GM19035 (cell line): ENCODE measurements around the gene QSOX1.

Source experiments
- ATAC-seq: cut with Tn5 transposase; IDR thresholded peaks from one replicate; pipeline ENCODE4 v1.9.1; 2021; ENCODE audit not compliant: unreplicated experiment

The QSOX1 gene

GRCh38 chr1:180231506-180231921 lies 76.8 kb downstream of the QSOX1 start:
- no peak for ATAC-seq

DNA sequence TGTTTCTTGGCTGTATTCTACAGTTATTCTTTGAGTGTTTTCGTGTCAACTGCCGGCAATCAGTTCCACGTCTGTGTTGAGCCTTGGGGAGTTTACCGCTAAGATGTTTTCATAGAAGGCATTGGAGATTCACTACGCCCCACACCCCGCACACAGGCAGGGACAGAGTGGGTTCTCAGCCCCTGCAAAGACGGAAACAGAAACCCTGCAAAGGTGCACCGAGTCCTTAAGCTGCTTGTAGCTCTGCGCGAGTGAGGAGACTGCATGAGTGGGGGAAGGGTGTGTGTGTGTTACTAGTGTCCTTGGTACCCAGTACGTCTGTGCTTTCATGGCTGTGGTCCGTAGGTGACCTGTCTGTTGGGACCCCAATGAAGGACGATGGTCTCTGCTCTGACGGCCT lies 77.3 kb downstream of the QSOX1 start:
- no peak for ATAC-seq

DNA sequence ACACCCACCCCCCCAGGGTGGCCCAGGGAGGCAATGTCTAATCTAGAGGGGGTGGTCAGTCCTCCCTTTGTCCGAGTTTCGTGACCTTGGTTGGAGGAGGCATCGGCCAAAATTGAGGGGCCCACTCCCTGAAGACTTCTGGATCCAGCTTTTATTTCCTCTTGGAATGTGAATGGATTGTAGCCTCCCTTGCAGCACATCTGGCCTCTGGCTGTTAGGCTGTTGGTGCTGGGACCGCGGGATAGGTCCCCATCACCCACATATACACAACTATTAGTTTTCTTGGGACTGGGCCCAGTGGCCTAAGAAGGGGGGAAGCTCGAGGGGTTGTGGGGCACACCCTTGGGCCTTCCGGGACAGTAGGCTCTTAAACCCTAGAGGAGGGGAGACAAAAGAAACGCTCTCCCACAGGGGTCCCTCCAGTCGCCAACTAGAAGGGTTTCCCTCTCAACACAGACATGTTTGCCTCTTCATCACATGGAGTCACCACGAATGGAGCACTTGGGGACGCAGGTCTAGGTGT lies 77.9 kb downstream of the QSOX1 start:
- no peak for ATAC-seq

- ATAC-seq, result no peak
Observed at GRCh38 chr1:180233191-180234011, 78.7 kb downstream of the QSOX1 start.

DNA sequence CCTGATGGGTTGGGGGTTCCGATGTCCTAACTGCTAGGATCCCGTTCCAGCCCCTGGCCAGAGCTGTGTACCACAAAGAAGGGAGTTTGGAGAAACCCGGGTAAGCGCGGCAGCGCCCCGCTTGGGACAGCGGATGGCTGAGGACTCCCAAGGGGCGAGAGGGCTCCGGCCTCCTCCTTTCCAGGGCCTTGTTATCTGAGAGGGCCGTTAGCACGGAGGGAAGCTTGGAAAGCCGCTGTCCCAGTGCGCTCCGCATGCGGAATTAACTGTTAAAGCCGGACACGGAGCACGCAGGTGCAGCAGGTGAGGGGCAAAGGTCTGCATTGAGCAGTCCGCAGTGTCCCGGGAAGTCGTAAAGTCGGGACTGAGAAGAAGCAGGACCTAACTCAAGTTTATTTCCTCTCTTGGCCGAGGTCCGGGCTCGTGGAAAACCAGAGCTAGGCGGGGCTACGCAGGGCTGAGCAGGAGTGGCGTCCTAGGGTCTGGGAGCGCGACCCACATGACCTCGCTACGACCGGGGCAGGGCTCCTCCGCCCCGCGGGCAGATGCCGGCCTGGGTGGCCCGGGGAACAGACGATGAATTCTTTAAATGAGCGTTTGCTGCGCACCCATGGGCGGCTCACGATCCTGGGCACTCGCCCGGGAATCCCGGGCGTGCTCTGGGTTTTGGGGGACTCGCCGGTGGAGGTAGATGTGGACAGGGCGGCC lies 79.9 kb downstream of the QSOX1 start:
- ATAC-seq, result no peak

DNA sequence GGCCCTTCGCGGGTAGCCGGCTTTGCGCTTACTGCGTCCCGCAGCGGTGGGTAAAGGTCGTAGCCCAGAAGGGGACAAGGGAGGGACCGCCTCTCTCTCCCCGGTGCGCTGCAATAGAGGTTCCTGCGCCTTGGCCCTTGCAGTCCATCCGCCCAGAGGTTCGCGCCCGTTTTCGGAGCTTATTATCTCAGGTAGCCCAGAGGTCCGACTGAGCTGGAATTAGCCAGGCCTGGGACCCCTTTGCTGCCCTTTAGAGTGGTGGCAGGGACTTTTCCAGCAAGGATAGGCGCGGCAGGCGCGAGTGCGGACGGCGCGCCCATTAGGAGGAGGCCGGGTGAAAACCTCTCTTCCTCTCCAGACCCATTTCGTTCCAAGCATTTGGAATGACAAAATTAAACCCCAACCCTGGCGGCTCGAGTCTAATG lies 80.4 kb downstream of the QSOX1 start:
- no peak for ATAC-seq

- no peak for ATAC-seq
Observed at GRCh38 chr1:180235502-180236239, 81.0 kb downstream of the QSOX1 start.

DNA sequence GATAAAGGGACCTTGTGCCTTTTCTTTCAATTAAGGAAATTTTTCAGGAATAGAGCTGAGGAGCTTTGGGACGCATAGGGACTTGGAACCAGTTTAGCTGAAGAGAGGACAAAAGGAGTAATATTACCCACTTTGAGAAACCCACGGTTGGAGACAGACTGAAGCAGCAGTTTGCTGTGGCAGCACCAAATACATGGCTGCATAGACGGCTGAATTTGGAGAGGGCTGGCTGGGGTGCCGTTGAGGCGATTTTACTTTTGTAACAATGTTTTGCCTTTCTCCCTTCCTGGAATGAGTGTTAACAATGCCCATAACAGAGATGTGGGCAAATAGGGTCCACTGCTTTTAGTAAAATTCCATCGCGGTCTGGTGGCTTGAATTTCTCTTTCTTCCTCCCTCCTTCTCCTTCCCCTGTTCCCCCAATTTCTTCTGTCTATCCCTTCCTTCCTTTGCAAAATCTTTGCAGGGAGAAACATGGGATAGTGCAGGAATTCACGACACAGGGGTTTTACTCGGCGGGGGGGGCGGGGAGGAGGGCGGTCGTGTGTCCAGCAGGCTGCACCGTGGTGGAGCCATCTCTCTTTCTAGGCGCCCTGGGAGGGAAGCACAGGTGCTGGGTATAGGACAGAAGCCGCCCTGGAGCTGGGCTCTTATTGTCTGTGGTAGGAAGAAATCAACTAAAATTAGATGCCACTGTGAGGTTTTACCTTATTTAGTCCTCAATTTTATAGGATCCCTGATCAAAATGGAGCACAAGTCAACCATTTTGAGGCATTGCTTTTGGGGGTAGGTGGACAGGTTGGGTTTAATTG lies 82.2 kb downstream of the QSOX1 start:
- ATAC-seq, result no peak

DNA sequence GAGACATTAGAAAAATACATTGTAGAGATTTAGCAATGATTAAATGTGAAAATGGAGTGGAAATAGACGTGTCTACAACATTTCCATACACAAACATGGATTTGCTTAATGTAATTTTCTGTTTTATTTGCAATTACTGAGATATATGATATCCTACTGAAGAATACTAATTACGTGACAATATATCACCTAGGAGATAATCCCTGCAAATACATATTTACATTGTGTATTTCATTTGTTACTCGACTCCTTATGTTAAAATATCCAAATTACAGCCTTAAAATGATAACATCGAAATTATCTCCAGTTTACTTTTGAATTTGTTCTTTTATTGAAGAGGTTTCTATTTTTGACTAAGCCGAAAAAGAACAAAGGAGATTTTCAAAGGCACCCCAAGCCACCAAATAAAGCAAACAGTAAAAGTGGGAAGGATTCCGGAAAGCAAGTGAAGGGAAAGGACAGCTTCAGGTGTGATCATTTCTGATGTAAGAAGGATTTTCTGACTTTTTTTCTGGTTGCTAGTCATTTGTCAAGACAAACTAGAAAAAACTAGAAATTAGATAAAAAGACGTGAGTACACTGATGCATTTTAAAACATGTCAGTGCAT lies 83.3 kb downstream of the QSOX1 start:
- ATAC-seq, result no peak

DNA sequence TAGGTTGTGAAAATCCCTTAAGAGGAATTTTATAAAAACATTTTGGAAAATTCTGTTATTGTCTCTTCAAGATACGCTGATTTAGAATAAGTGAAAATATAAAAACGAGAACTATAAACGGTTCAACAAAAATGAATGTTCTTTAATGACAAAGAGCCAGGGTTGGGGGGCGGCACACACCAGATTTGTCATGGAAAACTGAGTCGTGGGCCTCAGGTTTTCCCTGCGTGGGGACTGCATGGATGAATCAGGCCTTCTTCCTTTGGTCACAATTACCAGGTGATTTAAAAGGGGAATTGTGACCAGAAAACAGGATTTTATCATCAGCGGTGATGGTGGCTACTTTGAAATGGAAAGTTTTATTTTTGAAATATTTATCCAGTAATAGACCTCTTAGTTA lies 84.0 kb downstream of the QSOX1 start:
- no peak for ATAC-seq

DNA sequence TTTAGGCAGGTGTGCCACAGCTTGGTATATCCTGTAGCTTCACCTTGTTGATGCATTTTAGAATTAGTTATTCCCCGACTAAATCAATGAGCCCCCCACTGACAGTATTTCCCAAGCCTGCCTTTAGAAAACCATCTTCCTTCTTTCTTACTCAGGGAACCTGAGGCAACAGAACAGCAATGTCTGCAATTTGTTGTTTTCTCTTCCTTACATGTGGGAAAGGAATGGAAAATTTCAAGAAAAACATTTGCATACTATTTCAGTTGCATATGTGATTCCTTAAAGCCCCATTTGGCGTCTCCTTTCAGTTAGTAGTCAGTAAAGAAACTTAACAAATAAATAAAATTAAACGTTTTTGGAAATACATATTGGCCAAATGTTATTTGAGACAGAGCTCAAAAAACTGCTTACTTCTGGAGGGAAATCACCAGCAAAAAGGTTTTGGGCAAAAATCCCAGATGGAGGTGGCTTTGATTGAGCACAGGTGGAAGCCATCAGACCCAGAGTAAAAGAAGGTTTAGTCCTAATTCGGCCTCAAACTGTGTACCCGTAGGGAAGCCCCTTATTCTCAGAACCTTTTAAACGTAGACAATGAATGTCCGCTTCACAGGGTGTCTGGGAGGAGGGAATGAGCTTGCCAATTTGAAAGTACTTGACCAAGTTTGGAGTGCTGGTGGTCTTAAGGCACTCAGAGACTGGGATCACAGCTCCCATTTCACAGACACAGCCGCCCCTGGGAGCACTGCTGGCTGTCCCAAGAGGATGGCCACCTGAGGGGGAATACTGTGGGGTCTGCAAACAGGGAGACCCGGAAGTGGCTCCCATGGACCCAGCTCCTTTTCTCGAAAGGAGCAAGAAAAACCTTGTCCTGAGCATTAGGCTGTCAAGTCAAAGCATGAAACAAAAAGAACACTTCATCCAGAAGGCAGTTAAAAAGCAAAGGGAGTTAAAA lies 84.8 kb downstream of the QSOX1 start:
- ATAC-seq, result no peak

DNA sequence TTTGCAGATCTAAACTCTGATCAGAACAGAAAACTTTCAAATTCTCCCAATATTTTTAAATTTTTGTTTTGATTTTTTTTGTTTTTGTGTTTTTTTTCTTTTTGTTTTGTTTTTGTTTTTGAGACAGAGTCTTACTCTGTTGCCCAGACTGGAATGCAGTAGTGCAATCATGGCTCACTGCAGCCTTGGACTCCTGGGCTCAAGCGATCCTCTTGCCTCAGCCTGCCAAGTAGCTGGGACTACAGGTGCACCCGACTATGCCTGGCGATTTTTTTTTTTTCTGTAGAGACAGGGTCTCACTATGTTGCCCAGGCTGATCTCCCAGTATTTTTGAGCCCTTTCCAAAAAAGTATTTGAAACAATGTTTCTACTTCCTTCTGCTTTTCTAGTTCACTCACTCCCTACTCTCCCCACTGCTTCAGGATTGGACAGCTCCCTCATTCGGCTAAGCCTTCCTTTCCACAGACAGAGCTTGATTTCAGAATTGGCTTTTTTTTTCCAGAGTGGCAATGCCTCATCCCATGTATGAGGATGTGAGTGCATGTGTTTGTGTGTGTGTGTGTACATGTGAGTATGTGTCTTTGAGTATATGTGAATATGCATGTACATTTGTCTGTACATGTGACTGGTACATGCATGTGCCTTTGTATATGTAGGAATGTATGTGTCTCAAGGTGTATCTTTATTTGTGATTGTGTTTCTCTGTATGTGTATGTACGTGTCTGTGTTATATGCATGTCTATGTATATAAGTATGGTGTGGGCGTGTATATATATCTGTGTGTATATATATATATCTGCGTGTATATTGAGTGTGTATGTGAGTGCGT lies 87.3 kb downstream of the QSOX1 start:
- no peak for ATAC-seq

- no peak for ATAC-seq
Observed at GRCh38 chr1:180243517-180244221, 89.0 kb downstream of the QSOX1 start.

GRCh38 chr1:180244840-180245239 lies 90.2 kb downstream of the QSOX1 start:
- no peak for ATAC-seq

DNA sequence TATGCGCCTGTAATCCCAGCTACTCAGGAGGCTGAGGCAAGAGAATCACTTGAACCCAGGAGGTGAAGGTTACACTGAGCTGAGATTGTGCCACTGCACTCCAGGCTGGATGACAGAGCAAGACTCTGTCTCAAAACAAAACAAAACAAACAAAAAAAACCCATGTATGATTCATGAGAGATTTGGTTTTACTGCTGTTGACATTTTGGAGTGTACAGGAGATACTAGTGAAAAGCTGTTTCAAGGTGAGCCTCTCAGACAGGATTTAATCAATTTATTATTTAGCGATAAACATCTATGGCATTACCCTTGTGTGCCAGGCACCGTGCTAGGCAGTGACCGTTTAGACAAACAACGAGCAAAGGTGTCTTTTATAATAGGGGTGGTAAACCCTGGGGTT lies 91.9 kb downstream of the QSOX1 start:
- no peak for ATAC-seq

- ATAC-seq, result no peak
Observed at GRCh38 chr1:180247061-180247460, 92.4 kb downstream of the QSOX1 start.

DNA sequence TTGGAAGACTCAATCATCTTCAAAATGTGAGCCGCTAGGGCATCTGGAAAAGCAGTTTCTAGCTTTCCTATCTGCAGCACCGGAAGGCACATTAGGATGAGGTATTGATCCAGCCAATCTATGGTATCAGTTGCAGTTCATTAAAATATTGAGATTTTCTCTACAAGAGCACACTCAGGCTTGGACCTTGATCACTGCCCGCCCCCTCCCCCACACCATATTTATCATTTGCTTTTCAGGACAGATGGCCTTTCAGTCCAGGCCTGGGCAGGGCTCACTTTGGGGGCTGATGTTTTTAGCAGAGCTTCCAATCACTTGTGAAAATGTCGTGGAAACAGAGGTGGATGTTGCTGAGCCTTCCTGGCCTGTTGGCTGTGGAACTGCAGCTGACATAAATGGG lies 92.9 kb downstream of the QSOX1 start:
- no peak for ATAC-seq

DNA sequence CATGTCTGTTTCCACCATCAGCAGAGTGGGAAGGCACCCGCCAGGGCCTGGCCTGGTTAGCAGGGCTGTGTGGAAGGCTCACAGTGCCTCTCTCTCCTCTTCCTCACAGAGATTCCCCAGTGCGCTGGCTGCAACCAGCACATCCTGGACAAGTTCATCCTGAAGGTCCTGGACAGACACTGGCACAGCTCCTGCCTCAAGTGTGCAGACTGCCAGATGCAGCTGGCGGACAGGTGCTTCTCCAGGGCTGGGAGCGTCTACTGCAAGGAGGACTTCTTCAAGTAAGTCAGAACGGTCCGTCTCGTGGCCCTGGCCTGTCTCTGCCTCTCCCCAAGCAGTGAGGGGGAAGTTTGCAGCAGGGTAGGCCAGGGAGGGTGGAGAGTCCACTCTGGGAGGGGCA lies 93.5 kb downstream of the QSOX1 start:
- no peak for ATAC-seq
